Natural killer cell (primary cell): ENCODE measurements around the gene OR6K3. TPM values are rescaled to one million over a fixed set of nuclear protein-coding genes. Genes with fewer than 3 reads are reported as not detected.

Source experiments
- ATAC-seq, 3 donors: fragments of 150-1000 bp in 2 of 3; fragments of 200-7000 bp in 1 of 3; cut with Tn5 transposase; 1 replicate in 1 of 3; 2 replicates in 2 of 3; pipeline ENCODE4 v1.10.0; 2021; ENCODE audit warnings: mild to moderate bottlenecking in 2 of 3, moderate library complexity in 2 of 3
- DNase-seq, 2 donors: peaks; one replicate each; pipeline versions ENCODE4 v3.0.0 to v3.0.0-alpha.2; 2013 to 2021; ENCODE audit warnings: mixed read lengths in 1 of 2
- H3K27ac ChIP-seq: one replicate; pipeline ENCODE4 v1.5.1; 2013; ENCODE audit warnings: mild to moderate bottlenecking, low read length
- H3K27me3 ChIP-seq: one replicate; pipeline ENCODE4 v1.6.1; 2013; ENCODE audit warnings: low read length; ENCODE audit not compliant: control insufficient read depth, insufficient read depth
- H3K36me3 ChIP-seq: one replicate; pipeline ENCODE4 v1.6.1; 2013; ENCODE audit warnings: low read length; ENCODE audit not compliant: control insufficient read depth, insufficient read depth
- H3K4me1 ChIP-seq: one replicate; pipeline ENCODE4 v1.6.1; 2013; ENCODE audit warnings: low read length; ENCODE audit not compliant: control insufficient read depth, insufficient read depth
- H3K4me3 ChIP-seq: one replicate; pipeline ENCODE4 v1.5.1; 2013; ENCODE audit warnings: low read length
- H3K9me3 ChIP-seq: one replicate; pipeline ENCODE4 v1.6.1; 2013; ENCODE audit warnings: low read length; ENCODE audit not compliant: control insufficient read depth, insufficient read depth
- H3K27ac Mint-ChIP-seq, 2 donors: one replicate each; pipeline ENCODE4 v1.8.0; 2022; ENCODE audit warnings: mild to moderate bottlenecking in 2 of 2, mixed read lengths in 2 of 2, moderate library complexity in 1 of 2
- H3K27me3 Mint-ChIP-seq, 2 donors: one replicate each; pipeline ENCODE4 v1.8.0; 2022; ENCODE audit warnings: low read depth in 2 of 2, mixed read lengths in 2 of 2
- H3K36me3 Mint-ChIP-seq: one replicate; pipeline ENCODE4 v1.8.0; 2022; ENCODE audit warnings: mixed read lengths
- H3K4me1 Mint-ChIP-seq, 2 donors: one replicate each; pipeline ENCODE4 v1.8.0; 2022; ENCODE audit warnings: mixed read lengths in 2 of 2
- H3K4me3 Mint-ChIP-seq: one replicate; pipeline ENCODE4 v1.8.0; 2022; ENCODE audit warnings: mild to moderate bottlenecking, moderate library complexity, mixed read lengths
- H3K9me3 Mint-ChIP-seq, 2 donors: one replicate each; pipeline ENCODE4 v1.8.0; 2022; ENCODE audit warnings: mixed read lengths in 2 of 2
- CTCF ChIP-seq: fragments of 200-600 bp; IDR thresholded peaks from one replicate; pipeline ENCODE4 v1.8.0; 2022; ENCODE audit warnings: antibody characterized with exemption
- WGBS: methylation state at CpG from one replicate; pipeline ENCODE4 v1.1.7; 2013; ENCODE audit warnings: missing lambda C conversion rate; ENCODE audit not compliant: insufficient coverage; 5-methylcytosine and 5-hydroxymethylcytosine counted together
- intact Hi-C: fragments of 100-400 bp; cut with micrococcal nuclease; formaldehyde crosslinking; loops from one replicate; pipeline ENCODE4 v1.14.2; 2022
- total RNA-seq, 4 donors: library from RNA; stranded (reverse); fragments of 120-200 nt in 1 of 4; gene quantifications; one replicate each; pipeline versions ENCODE4 v1.2.3 to v1.2.4, GENCODE V29; 2013 to 2022

Gene OR6K3
- total RNA-seq, 3 donors from 2014 or later (not counting 1 experiment from before 2014, with no cell fraction given), result 1.7 TPM; not detected in 2

- Mint-ChIP-seq H3K9me3 (no peaks in the 10 kb centered on the region), H3K27ac (no peak within 1 kb of the TSS), H3K36me3 (no peaks in the 10 kb centered on the region), H3K4me1 (no peaks in the 10 kb centered on the region), H3K27me3 (peaks cover 22 to 38% of the 10 kb centered on the region in 2 donors), H3K4me3 (no peak within 1 kb of the TSS)
- no peak for ATAC-seq
- no peak for TF ChIP-seq CTCF
- peaks cover 5% of the 10 kb centered on the region for H3K27me3 ChIP-seq
- H3K9me3 ChIP-seq, result no peaks in the 10 kb centered on the region
- WGBS, result 61% methylated on average over 3 of the region's 7 CpGs
- no peak within 1 kb of the TSS for H3K27ac ChIP-seq
- intact Hi-C loops, result no loop called here
- no peaks in the 10 kb centered on the region for H3K36me3 ChIP-seq
- H3K4me1 ChIP-seq, result no peaks in the 10 kb centered on the region
- DNase-seq, result no peak
- no peak within 1 kb of the TSS for H3K4me3 ChIP-seq
Measured at GRCh38 chr1:158686111-158687009, 34.2 kb downstream of the OR6K3 start, which contains the start of gene SPTA1. Gene SPTA1, minus strand, starts transcription at chr1:158686715. Its CDS starts 198 bp downstream, at chr1:158686517.

- Mint-ChIP-seq H3K36me3 (no peaks in the 10 kb centered on the region), H3K27ac (no peak overlapping the region), H3K4me3 (no peak overlapping the region), H3K9me3 (no peaks in the 10 kb centered on the region), H3K27me3 (peaks cover 21 to 38% of the 10 kb centered on the region in 2 donors), H3K4me1 (no peaks in the 10 kb centered on the region)
- no peaks in the 10 kb centered on the region for H3K9me3 ChIP-seq
- ATAC-seq, result no peak
- DNase-seq, result no peak
- TF ChIP-seq CTCF, result no peak
- WGBS, result 79% methylated on average over 7 of the region's 7 CpGs
- H3K36me3 ChIP-seq, result no peaks in the 10 kb centered on the region
- H3K27me3 ChIP-seq, result peaks cover 5% of the 10 kb centered on the region
- H3K4me3 ChIP-seq, result no peak overlapping the region
- intact Hi-C loops, result no loop called here
- no peaks in the 10 kb centered on the region for H3K4me1 ChIP-seq
- no peak overlapping the region for H3K27ac ChIP-seq
Measured at GRCh38 chr1:158685085-158685484, 35.4 kb downstream of the OR6K3 start.

DNA sequence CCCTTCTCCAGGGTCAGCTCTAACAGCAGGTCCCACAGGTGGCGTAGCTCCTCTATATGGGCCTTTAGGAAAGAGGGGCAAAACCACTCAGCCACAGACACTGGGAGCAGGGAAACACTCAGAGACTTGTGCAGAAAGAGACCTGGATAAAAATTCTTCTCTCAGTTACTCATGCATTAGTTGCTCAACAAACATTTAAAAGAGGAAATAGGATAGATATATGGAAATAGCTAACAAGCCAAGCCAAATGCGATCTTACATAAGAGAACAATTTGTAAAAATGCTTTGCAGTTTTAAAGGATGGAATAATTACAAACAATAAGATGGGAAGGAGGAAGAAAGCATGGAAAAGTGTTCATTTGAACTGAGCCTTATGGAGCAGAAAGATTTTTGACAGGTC lies 38.9 kb downstream of the OR6K3 start:
- Mint-ChIP-seq H3K9me3 (no peaks in the 10 kb centered on the region), H3K36me3 (no peaks in the 10 kb centered on the region), H3K4me1 (no peaks in the 10 kb centered on the region), H3K27ac (no peak overlapping the region), H3K27me3 (peaks cover 16 to 28% of the 10 kb centered on the region in 2 donors), H3K4me3 (no peak overlapping the region)
- Histone ChIP-seq H3K27ac (no peak overlapping the region), H3K9me3 (no peaks in the 10 kb centered on the region), H3K27me3 (peaks cover 5% of the 10 kb centered on the region), H3K4me1 (no peaks in the 10 kb centered on the region), H3K4me3 (no peak overlapping the region), H3K36me3 (no peaks in the 10 kb centered on the region)
- TF ChIP-seq CTCF, result no peak
- ATAC-seq (no peak), DNase-seq (no peak)
- intact Hi-C loops, result no loop called here
- WGBS, result 92% methylated on average over 2 of the region's 2 CpGs
